HFFc6 (cell line): Measurements from ENCODE around the gene ATXN7L1. TPM values are rescaled to one million over a fixed set of nuclear protein-coding genes. Genes with fewer than 3 reads are reported as not detected.
"Not testable (repeated sequence)": the region's sequence is repeated elsewhere in the genome, so short reads cannot be mapped to it uniquely, and the experiment has no call there.

Experiments used
- DNase-seq: peaks from one replicate; pipeline ENCODE4 v3.0.0-alpha.2; 2018
- H3K27ac Mint-ChIP-seq: 2 replicates; pipeline ENCODE4 v1.8.0; 2020; ENCODE audit warnings: mild to moderate bottlenecking, mixed read lengths
- H3K27me3 Mint-ChIP-seq: 2 replicates; pipeline ENCODE4 v1.8.0; 2021; ENCODE audit warnings: mild to moderate bottlenecking, moderate library complexity, mixed read lengths; ENCODE audit not compliant: insufficient read depth
- H3K36me3 Mint-ChIP-seq: 2 replicates; pipeline ENCODE4 v1.8.0; 2021; ENCODE audit warnings: low read depth, mixed read lengths
- H3K4me1 Mint-ChIP-seq: 2 replicates; pipeline ENCODE4 v1.8.0; 2020; ENCODE audit warnings: low read depth, mixed read lengths
- H3K4me3 Mint-ChIP-seq: 2 replicates; pipeline ENCODE4 v1.8.0; 2020; ENCODE audit warnings: mild to moderate bottlenecking, moderate library complexity, mixed read lengths
- H3K9me3 Mint-ChIP-seq: 2 replicates; pipeline ENCODE4 v1.8.0; 2020; ENCODE audit warnings: mild to moderate bottlenecking, mixed read lengths
- CTCF ChIP-seq: fragments of 200-600 bp; sonication (generic); IDR thresholded peaks from 2 replicates; pipeline ENCODE4 v1.5.0; 2021; ENCODE audit warnings: antibody characterized with exemption, mild to moderate bottlenecking
- total RNA-seq, 6 experiments: library from RNA; stranded (reverse); fragmentation: NEBNext Ultra II Directional; extraction: Animal tissue kit (Norgen Biotek cat#: 25700); gene quantifications; 2 replicates in 1 of 6; 3 replicates in 5 of 6; pipeline ENCODE4 v1.2.3, GENCODE V29; 2021

The ATXN7L1 gene
- total RNA-seq, 6 experiments from 2014 or later, result 8.4 to 11.4 (median 9.8) TPM

GRCh38 chr7:105792488-105793370 lies 83.7 kb downstream of the ATXN7L1 start:
- H3K9me3 Mint-ChIP-seq, result no peaks in the 10 kb centered on the region
- DNase-seq, result no peak
- no peak overlapping the region for H3K4me3 Mint-ChIP-seq
- H3K4me1 Mint-ChIP-seq, result peaks cover 36% of the 10 kb centered on the region
- no peaks in the 10 kb centered on the region; the same call in 1 of the 2 replicates for H3K27me3 Mint-ChIP-seq
- no peak overlapping the region for H3K27ac Mint-ChIP-seq
- TF ChIP-seq CTCF, result no peak
- H3K36me3 Mint-ChIP-seq, result peaks cover 11% of the 10 kb centered on the region

GRCh38 chr7:105791926-105792325 lies 84.5 kb downstream of the ATXN7L1 start:
- H3K4me1 Mint-ChIP-seq, result peaks cover 41% of the 10 kb centered on the region
- no peak overlapping the region for H3K4me3 Mint-ChIP-seq
- H3K36me3 Mint-ChIP-seq, result peaks cover 11% of the 10 kb centered on the region
- no peaks in the 10 kb centered on the region for H3K9me3 Mint-ChIP-seq
- H3K27me3 Mint-ChIP-seq, result no peaks in the 10 kb centered on the region
- DNase-seq, result no peak
- no peak overlapping the region for H3K27ac Mint-ChIP-seq
- TF ChIP-seq CTCF, result no peak

GRCh38 chr7:105790996-105791395 lies 85.4 kb downstream of the ATXN7L1 start:
- Mint-ChIP-seq H3K4me3 (no peak overlapping the region), H3K4me1 (peaks cover 34% of the 10 kb centered on the region), H3K36me3 (peaks cover 11% of the 10 kb centered on the region), H3K27me3 (no peaks in the 10 kb centered on the region), H3K27ac (no peak overlapping the region), H3K9me3 (no peaks in the 10 kb centered on the region)
- DNase-seq, result no peak
- TF ChIP-seq CTCF, result no peak

- H3K27me3 Mint-ChIP-seq, H3K9me3 Mint-ChIP-seq, DNase-seq, H3K27ac Mint-ChIP-seq, H3K4me3 Mint-ChIP-seq: not testable (repeated sequence)
- peaks cover 28% of the 10 kb centered on the region for H3K4me1 Mint-ChIP-seq
- peaks cover 11% of the 10 kb centered on the region for H3K36me3 Mint-ChIP-seq
Observed at GRCh38 chr7:105790452-105790851, 85.9 kb downstream of the ATXN7L1 start.

- Mint-ChIP-seq H3K4me3 (no peak overlapping the region), H3K27me3 (no peaks in the 10 kb centered on the region), H3K9me3 (no peaks in the 10 kb centered on the region), H3K27ac (no peak overlapping the region), H3K4me1 (peaks cover 19% of the 10 kb centered on the region), H3K36me3 (peaks cover 18% of the 10 kb centered on the region)
- TF ChIP-seq CTCF, result no peak
- no peak for DNase-seq
Observed at GRCh38 chr7:105788816-105789349, 87.5 kb downstream of the ATXN7L1 start.

- H3K27ac Mint-ChIP-seq, result no peak overlapping the region
- no peak for TF ChIP-seq CTCF
- H3K27me3 Mint-ChIP-seq, result no peaks in the 10 kb centered on the region
- no peak for DNase-seq
- no peaks in the 10 kb centered on the region for H3K9me3 Mint-ChIP-seq
- H3K4me1 Mint-ChIP-seq, result peaks cover 20% of the 10 kb centered on the region
- peaks cover 18% of the 10 kb centered on the region for H3K36me3 Mint-ChIP-seq
- H3K4me3 Mint-ChIP-seq, result no peak overlapping the region
Observed at GRCh38 chr7:105788356-105788755, 88.0 kb downstream of the ATXN7L1 start.
